Retinal pigment epithelial cell (primary cell): Measurements from ENCODE around the gene SUMF1.

ENCODE experiments used
- DNase-seq: peaks from one replicate; pipeline ENCODE4 v3.0.0-alpha.2; 2010; ENCODE audit warnings: low read depth
- H3K4me3 ChIP-seq: 2 replicates; pipeline ENCODE4 v1.5.1; 2011; ENCODE audit warnings: mild to moderate bottlenecking, low read length, control low read depth, moderate library complexity
- CTCF ChIP-seq: conservative IDR thresholded peaks from 2 replicates; pipeline ENCODE4 v1.5.1; 2011; ENCODE audit warnings: low read depth, low read length, control low read depth, inconsistent platforms

Gene SUMF1

GRCh38 chr3:4491855-4492207 is 24.8 kb upstream of the SUMF1 start:
- TF ChIP-seq CTCF: no peak
- no peak for DNase-seq
- peak overlapping the region; percentile 89 for H3K4me3 ChIP-seq

- no peak for TF ChIP-seq CTCF
- no peak overlapping the region for H3K4me3 ChIP-seq
- DNase-seq: no peak
Observed at GRCh38 chr3:4478261-4478660, 11.2 kb upstream of the SUMF1 start.

- no peak for TF ChIP-seq CTCF
- no peak overlapping the region for H3K4me3 ChIP-seq
- DNase-seq: no peak
Observed at GRCh38 chr3:4476496-4476895, 9.4 kb upstream of the SUMF1 start.

GRCh38 chr3:4475804-4476203 is 8.7 kb upstream of the SUMF1 start:
- no peak for TF ChIP-seq CTCF
- no peak overlapping the region for H3K4me3 ChIP-seq
- no peak for DNase-seq

- H3K4me3 ChIP-seq: no peak overlapping the region
- TF ChIP-seq CTCF: no peak
- DNase-seq: no peak
Observed at GRCh38 chr3:4474683-4475490, 7.8 kb upstream of the SUMF1 start.

GRCh38 chr3:4472766-4473165 is 5.7 kb upstream of the SUMF1 start:
- TF ChIP-seq CTCF: no peak
- no peak for DNase-seq
- no peak overlapping the region for H3K4me3 ChIP-seq

- no peak for DNase-seq
- H3K4me3 ChIP-seq: no peak overlapping the region
- no peak for TF ChIP-seq CTCF
Observed at GRCh38 chr3:4472312-4472711, 5.2 kb upstream of the SUMF1 start.
